Motor neuron (in vitro differentiated cells): Measurements from ENCODE around the gene CORO1C. TPM values are rescaled to one million over a fixed set of nuclear protein-coding genes. Genes with fewer than 3 reads are reported as not detected.
A peak's percentile ranks its signal among the peaks of the same experiment; 100 is the strongest.
"Not testable (repeated sequence)": the region's sequence is repeated elsewhere in the genome, so short reads cannot be mapped to it uniquely, and the experiment has no call there.

Source experiments
- ATAC-seq, 8 experiments: fragments of 200-7000 bp; cut with Tn5 transposase; replicated peaks in 6 of 8; 2 replicates each; pipeline ENCODE4 v1.8.0; 2021; ENCODE audit warnings: mild to moderate bottlenecking in 8 of 8, moderate library complexity in 8 of 8
- H3K27ac ChIP-seq, 2 donors: fragments of 250-450 bp; sonication (Bioruptor Pico); 2 replicates each; pipeline ENCODE4 v1.9.0; 2021; ENCODE audit warnings: antibody characterized with exemption in 2 of 2, mild to moderate bottlenecking in 2 of 2, moderate library complexity in 1 of 2
- H3K4me1 ChIP-seq, 2 donors: fragments of 250-450 bp; sonication (Bioruptor Pico); replicated peaks in 1 of 2; 2 replicates each; pipeline ENCODE4 v1.6.1; 2021; ENCODE audit warnings: antibody characterized with exemption in 2 of 2, mild to moderate bottlenecking in 2 of 2, moderate library complexity in 1 of 2
- H3K4me3 ChIP-seq, 5 donors: fragments of 250-450 bp; sonication (Bioruptor Pico); 2 replicates each; pipeline ENCODE4 v1.9.0; 2021; ENCODE audit warnings: antibody characterized with exemption in 5 of 5, mild to moderate bottlenecking in 5 of 5, moderate library complexity in 4 of 5
- WGBS, 10 experiments: fragments of 450-650 bp; shearing (Covaris generic); methylation state at CpG; one replicate each; pipeline ENCODE4 v1.0.0; 2022; 5-methylcytosine and 5-hydroxymethylcytosine counted together
- in situ Hi-C, 9 experiments: fragments of 400-800 bp; cut with MboI; loops; one replicate each; pipeline ENCODE4 v1.15.0; 2021; ENCODE audit warnings: low sequenced_read_pairs in 9 of 9, low pct_unique_long_range_greater_than_20kb in 2 of 9; ENCODE audit not compliant: unreplicated experiment in 9 of 9
- total RNA-seq, 8 experiments: library from RNA; unstranded; fragments of 300-600 nt; gene quantifications; 2 replicates each; pipeline versions ENCODE4 v1.2.3 to v1.2.4, GENCODE V29; 2022

Gene CORO1C
- total RNA-seq, 8 experiments from 2014 or later: 35.4 to 75.1 (median 50.2) TPM

GRCh38 chr12:108768591-108769500 lies 37.5 kb upstream of the CORO1C start:
- Histone ChIP-seq H3K4me3 (no peak overlapping the region), H3K4me1 (peaks cover 0 to 4% of the 10 kb centered on the region in 2 donors), H3K27ac (no peak overlapping the region)
- 60 to 92% (median 71%) methylated on average over 1 to 8 of the region's 40 CpGs; no CpG with 5 or more reads in 6 of the 10 experiments for WGBS, 10 experiments
- in situ Hi-C loops: no loop called here
- peak in 4 of 8 experiments; percentile 9 to 55 (median 32) for ATAC-seq

- no peak for ATAC-seq
- no peak overlapping the region for H3K4me3 ChIP-seq
- in situ Hi-C loops: no loop called here
- 0 to 100% (median 90%) methylated on average over 1 to 6 of the region's 6 CpGs; no CpG with 5 or more reads in 3 of the 10 experiments for WGBS, 10 experiments
- H3K27ac ChIP-seq: no peak overlapping the region
- H3K4me1 ChIP-seq: no peaks in the 10 kb centered on the region
These were observed 35.0 kb upstream of the CORO1C start for GRCh38 chr12:108766294-108766693.

GRCh38 chr12:108765289-108765764 lies 34.0 kb upstream of the CORO1C start:
- Histone ChIP-seq H3K4me3 (no peak overlapping the region), H3K27ac (no peak overlapping the region), H3K4me1 (no peaks in the 10 kb centered on the region)
- 50 to 100% (median 70%) methylated on average over 1 to 4 of the region's 10 CpGs; no CpG with 5 or more reads in 6 of the 10 experiments for WGBS, 10 experiments
- in situ Hi-C loops: no loop called here
- no peak for ATAC-seq

GRCh38 chr12:108764540-108765288 lies 33.4 kb upstream of the CORO1C start:
- no peaks in the 10 kb centered on the region for H3K4me1 ChIP-seq
- whole genome bisulfite sequencing, 10 experiments: 60 to 100% (median 92%) methylated on average over 1 to 5 of the region's 7 CpGs; no CpG with 5 or more reads in 1 of the 10 experiments
- in situ Hi-C loops: no loop called here
- H3K27ac ChIP-seq: no peak overlapping the region
- no peak overlapping the region for H3K4me3 ChIP-seq
- ATAC-seq: no peak

- H3K27ac ChIP-seq: no peak overlapping the region
- in situ Hi-C loops: no loop called here
- ATAC-seq: no peak
- H3K4me3 ChIP-seq: no peak overlapping the region
- 60 to 100% (median 93%) methylated on average over 1 to 8 of the region's 11 CpGs; no CpG with 5 or more reads in 2 of the 10 experiments for WGBS, 10 experiments
- no peaks in the 10 kb centered on the region for H3K4me1 ChIP-seq
These were observed 29.9 kb upstream of the CORO1C start for GRCh38 chr12:108761226-108761625.

- ATAC-seq: no peak
- 62 to 100% (median 86%) methylated on average over 2 to 5 of the region's 11 CpGs; no CpG with 5 or more reads in 2 of the 10 experiments for WGBS, 10 experiments
- in situ Hi-C loops: no loop called here
These were observed 28.6 kb upstream of the CORO1C start for GRCh38 chr12:108759924-108760323.

GRCh38 chr12:108757856-108758255 lies 26.5 kb upstream of the CORO1C start:
- Histone ChIP-seq H3K4me3 (no peak overlapping the region), H3K27ac (no peak overlapping the region), H3K4me1 (no peaks in the 10 kb centered on the region)
- no peak for ATAC-seq
- 20 to 100% (median 80%) methylated on average over 1 to 2 of the region's 2 CpGs; no CpG with 5 or more reads in 1 of the 10 experiments for WGBS, 10 experiments
- in situ Hi-C loops: no loop called here

More at GRCh38 chr12:108759924-108760323, 28.6 kb upstream of the CORO1C start:
- Histone ChIP-seq H3K27ac (no peak overlapping the region), H3K4me1 (no peaks in the 10 kb centered on the region), H3K4me3 (no peak overlapping the region)

GRCh38 chr12:108756421-108756820 lies 25.1 kb upstream of the CORO1C start:
- Histone ChIP-seq H3K4me1 (peaks cover 0 to 4% of the 10 kb centered on the region in 2 donors), H3K4me3 (no peak overlapping the region), H3K27ac (no peak overlapping the region)
- 85 to 100% (median 92%) methylated on average over 2 to 6 of the region's 6 CpGs; no CpG with 5 or more reads in 3 of the 10 experiments for WGBS, 10 experiments
- in situ Hi-C loops: no loop called here
- ATAC-seq: no peak

GRCh38 chr12:108755481-108755880 lies 24.2 kb upstream of the CORO1C start:
- Histone ChIP-seq H3K4me3 (no peak overlapping the region), H3K4me1 (peaks cover 4% of the 10 kb centered on the region in 2 donors), H3K27ac (no peak overlapping the region)
- whole genome bisulfite sequencing, 10 experiments: 60 to 100% (median 88%) methylated on average over 1 to 2 of the region's 2 CpGs; no CpG with 5 or more reads in 2 of the 10 experiments
- in situ Hi-C loops: no loop called here
- no peak for ATAC-seq

GRCh38 chr12:108753976-108754375 lies 22.7 kb upstream of the CORO1C start:
- 68 to 100% (median 79%) methylated on average over 1 to 4 of the region's 6 CpGs; no CpG with 5 or more reads in 6 of the 10 experiments for WGBS, 10 experiments
- ATAC-seq: no peak
- H3K4me3 ChIP-seq: no peak overlapping the region
- H3K4me1 ChIP-seq: peaks cover 4 to 7% of the 10 kb centered on the region in 2 donors
- H3K27ac ChIP-seq: no peak overlapping the region
- in situ Hi-C loops: no loop called here

GRCh38 chr12:108752387-108752786 lies 21.1 kb upstream of the CORO1C start:
- Histone ChIP-seq H3K4me3 (no peak overlapping the region), H3K4me1 (peaks cover 4 to 7% of the 10 kb centered on the region in 2 donors), H3K27ac (peak overlapping the region in 1 of 2 donors; percentile 61)
- in situ Hi-C loops: no loop called here
- 80 to 100% (median 80%) methylated on average over 1 of the region's 1 CpG; no CpG with 5 or more reads in 7 of the 10 experiments for WGBS, 10 experiments
- no peak for ATAC-seq

GRCh38 chr12:108751821-108752220 lies 20.5 kb upstream of the CORO1C start:
- H3K27ac ChIP-seq: no peak overlapping the region
- ATAC-seq: no peak

GRCh38 chr12:108751003-108751402 lies 19.7 kb upstream of the CORO1C start:
- in situ Hi-C loops, H3K4me1 ChIP-seq, H3K4me3 ChIP-seq, ATAC-seq, H3K27ac ChIP-seq: not testable (repeated sequence)
- 20 to 73% (median 62%) methylated on average over 1 to 3 of the region's 4 CpGs; no CpG with 5 or more reads in 5 of the 10 experiments for WGBS, 10 experiments

More at GRCh38 chr12:108751821-108752220, 20.5 kb upstream of the CORO1C start:
- 0 to 83% (median 50%) methylated on average over 3 to 4 of the region's 4 CpGs; no CpG with 5 or more reads in 4 of the 10 experiments for WGBS, 10 experiments
- Histone ChIP-seq H3K4me1 (peaks cover 4 to 7% of the 10 kb centered on the region in 2 donors), H3K4me3 (no peak overlapping the region)
- in situ Hi-C loops: no loop called here
